ENCODE data around the gene ZBTB44. TPM values are rescaled to one million over a fixed set of nuclear protein-coding genes. Genes with fewer than 3 reads are reported as not detected.
"Not testable (repeated sequence)": the region's sequence is repeated elsewhere in the genome, so short reads cannot be mapped to it uniquely, and the experiment has no call there.

The ZBTB44 gene
- polyA plus RNA-seq (2012; ENCODE audit: low read depth, missing spikeins) = 4.8 TPM

- FAIRE-seq = peak; percentile 97
- DNase-seq (ENCODE audit: insufficient read length, low spot score) = peak; percentile 82
- no peak for TF ChIP-seq POLR2AphosphoS5 (IDR thresholded peaks at IDR 0.05; ENCODE audit: low read depth, low read length)
- TF ChIP-seq TAF1 (IDR thresholded peaks at IDR 0.05; ENCODE audit: low read depth, low read length) = 0 out of 2 replicates have a peak, but pooled peaks have one; percentile 29
- no peak for TF ChIP-seq PAX5 (IDR thresholded peaks at IDR 0.05; ENCODE audit: insufficient read depth, low read length, severe bottlenecking)
- peak; percentile 53; the same call in 1 of the 2 replicates for TF ChIP-seq POU2F2 (IDR thresholded peaks at IDR 0.05; ENCODE audit: low read depth, low read length)
- TF ChIP-seq POLR2A (IDR thresholded peaks at IDR 0.05; ENCODE audit: low read depth, low read length) = peak; percentile 55; the same call in 1 of the 2 replicates
- peak; percentile 53 for TF ChIP-seq SPI1 (IDR thresholded peaks at IDR 0.05; ENCODE audit: low read depth, low read length)
Observed at GRCh38 chr11:130314750-130315285, at the start of gene ZBTB44. TSS of gene ZBTB44 (minus strand) at chr11:130314917. CDS start at chr11:130261873, 53,044 bp downstream.

- DNase-seq (ENCODE audit: insufficient read length, low spot score) (no peak), FAIRE-seq (no peak)
- TF ChIP-seq TAF1 (IDR thresholded peaks at IDR 0.05; ENCODE audit: low read depth, low read length) (no peak), PAX5 (IDR thresholded peaks at IDR 0.05; ENCODE audit: insufficient read depth, low read length, severe bottlenecking) (no peak), POLR2A (IDR thresholded peaks at IDR 0.05; ENCODE audit: low read depth, low read length) (no peak), SPI1 (IDR thresholded peaks at IDR 0.05; ENCODE audit: low read depth, low read length) (no peak), POU2F2 (IDR thresholded peaks at IDR 0.05; ENCODE audit: low read depth, low read length) (no peak), POLR2AphosphoS5 (IDR thresholded peaks at IDR 0.05; ENCODE audit: low read depth, low read length) (no peak)
Observed at GRCh38 chr11:130359419-130359818, 44.7 kb upstream of the ZBTB44 start.

GRCh38 chr11:130358398-130358797 lies 43.7 kb upstream of the ZBTB44 start:
- TF ChIP-seq PAX5 (IDR thresholded peaks at IDR 0.05; ENCODE audit: insufficient read depth, low read length, severe bottlenecking) = no peak
- TF ChIP-seq TAF1 (IDR thresholded peaks at IDR 0.05; ENCODE audit: low read depth, low read length) = no peak
- TF ChIP-seq POLR2A (IDR thresholded peaks at IDR 0.05; ENCODE audit: low read depth, low read length) = no peak
- no peak for TF ChIP-seq POLR2AphosphoS5 (IDR thresholded peaks at IDR 0.05; ENCODE audit: low read depth, low read length)
- no peak for TF ChIP-seq SPI1 (IDR thresholded peaks at IDR 0.05; ENCODE audit: low read depth, low read length)
- no peak for TF ChIP-seq POU2F2 (IDR thresholded peaks at IDR 0.05; ENCODE audit: low read depth, low read length)
- no peak for DNase-seq (ENCODE audit: insufficient read length, low spot score)
- no peak for FAIRE-seq

GRCh38 chr11:130347261-130347660 lies 32.5 kb upstream of the ZBTB44 start:
- FAIRE-seq = no peak
- TF ChIP-seq POLR2AphosphoS5 (IDR thresholded peaks at IDR 0.05; ENCODE audit: low read depth, low read length) (no peak), POU2F2 (IDR thresholded peaks at IDR 0.05; ENCODE audit: low read depth, low read length) (no peak), TAF1 (IDR thresholded peaks at IDR 0.05; ENCODE audit: low read depth, low read length) (no peak), SPI1 (IDR thresholded peaks at IDR 0.05; ENCODE audit: low read depth, low read length) (no peak), POLR2A (IDR thresholded peaks at IDR 0.05; ENCODE audit: low read depth, low read length) (no peak), PAX5 (IDR thresholded peaks at IDR 0.05; ENCODE audit: insufficient read depth, low read length, severe bottlenecking) (no peak)
- DNase-seq (ENCODE audit: insufficient read length, low spot score) = no peak

- no peak for DNase-seq (ENCODE audit: insufficient read length, low spot score)
- TF ChIP-seq POLR2A (IDR thresholded peaks at IDR 0.05; ENCODE audit: low read depth, low read length) = no peak
- TF ChIP-seq SPI1 (IDR thresholded peaks at IDR 0.05; ENCODE audit: low read depth, low read length) = no peak
- TF ChIP-seq POU2F2 (IDR thresholded peaks at IDR 0.05; ENCODE audit: low read depth, low read length) = no peak
- TF ChIP-seq POLR2AphosphoS5 (IDR thresholded peaks at IDR 0.05; ENCODE audit: low read depth, low read length) = no peak
- no peak for FAIRE-seq
Observed at GRCh38 chr11:130344841-130345240, 30.1 kb upstream of the ZBTB44 start.

GRCh38 chr11:130340671-130341319 lies 26.1 kb upstream of the ZBTB44 start:
- DNase-seq (ENCODE audit: insufficient read length, low spot score) (no peak), FAIRE-seq (no peak)
- TF ChIP-seq POLR2AphosphoS5 (IDR thresholded peaks at IDR 0.05; ENCODE audit: low read depth, low read length) (no peak), SPI1 (IDR thresholded peaks at IDR 0.05; ENCODE audit: low read depth, low read length) (no peak), POU2F2 (IDR thresholded peaks at IDR 0.05; ENCODE audit: low read depth, low read length) (no peak), TAF1 (IDR thresholded peaks at IDR 0.05; ENCODE audit: low read depth, low read length) (no peak), PAX5 (IDR thresholded peaks at IDR 0.05; ENCODE audit: insufficient read depth, low read length, severe bottlenecking) (no peak), POLR2A (IDR thresholded peaks at IDR 0.05; ENCODE audit: low read depth, low read length) (no peak)

- TF ChIP-seq PAX5 (IDR thresholded peaks at IDR 0.05; ENCODE audit: insufficient read depth, low read length, severe bottlenecking) = no peak
- TF ChIP-seq POLR2AphosphoS5 (IDR thresholded peaks at IDR 0.05; ENCODE audit: low read depth, low read length) = no peak
- TF ChIP-seq SPI1 (IDR thresholded peaks at IDR 0.05; ENCODE audit: low read depth, low read length) = no peak
- TF ChIP-seq TAF1 (IDR thresholded peaks at IDR 0.05; ENCODE audit: low read depth, low read length) = no peak
- TF ChIP-seq POLR2A (IDR thresholded peaks at IDR 0.05; ENCODE audit: low read depth, low read length) = no peak
- no peak for TF ChIP-seq POU2F2 (IDR thresholded peaks at IDR 0.05; ENCODE audit: low read depth, low read length)
- FAIRE-seq (no peak), DNase-seq (ENCODE audit: insufficient read length, low spot score) (no peak)
Observed at GRCh38 chr11:130338667-130339066, 23.9 kb upstream of the ZBTB44 start.

GRCh38 chr11:130337281-130338089 lies 22.8 kb upstream of the ZBTB44 start:
- no peak for FAIRE-seq
- TF ChIP-seq POLR2A (IDR thresholded peaks at IDR 0.05; ENCODE audit: low read depth, low read length) (no peak), TAF1 (IDR thresholded peaks at IDR 0.05; ENCODE audit: low read depth, low read length) (no peak), POU2F2 (IDR thresholded peaks at IDR 0.05; ENCODE audit: low read depth, low read length) (no peak), SPI1 (IDR thresholded peaks at IDR 0.05; ENCODE audit: low read depth, low read length) (no peak), PAX5 (IDR thresholded peaks at IDR 0.05; ENCODE audit: insufficient read depth, low read length, severe bottlenecking) (no peak), POLR2AphosphoS5 (IDR thresholded peaks at IDR 0.05; ENCODE audit: low read depth, low read length) (no peak)
- DNase-seq (ENCODE audit: insufficient read length, low spot score) = no peak

GRCh38 chr11:130331397-130331796 lies 16.7 kb upstream of the ZBTB44 start:
- DNase-seq (ENCODE audit: insufficient read length, low spot score); FAIRE-seq: not testable (repeated sequence)

Measured in GM12891 (cell line).